Activated CD4-positive, alpha-beta T cell treated with anti-CD3 and anti-CD28 coated beads, Interleukin-2, amount 50 U/mL, for 24 hours (primary cell): ENCODE results near the gene HIPK2.

Experiments used
- DNase-seq, 2 donors: peaks; one replicate each; pipeline ENCODE4 v3.0.0-alpha.2; 2020; ENCODE audit warnings: low read depth in 1 of 2, low spot score in 1 of 2

The HIPK2 gene

DNA sequence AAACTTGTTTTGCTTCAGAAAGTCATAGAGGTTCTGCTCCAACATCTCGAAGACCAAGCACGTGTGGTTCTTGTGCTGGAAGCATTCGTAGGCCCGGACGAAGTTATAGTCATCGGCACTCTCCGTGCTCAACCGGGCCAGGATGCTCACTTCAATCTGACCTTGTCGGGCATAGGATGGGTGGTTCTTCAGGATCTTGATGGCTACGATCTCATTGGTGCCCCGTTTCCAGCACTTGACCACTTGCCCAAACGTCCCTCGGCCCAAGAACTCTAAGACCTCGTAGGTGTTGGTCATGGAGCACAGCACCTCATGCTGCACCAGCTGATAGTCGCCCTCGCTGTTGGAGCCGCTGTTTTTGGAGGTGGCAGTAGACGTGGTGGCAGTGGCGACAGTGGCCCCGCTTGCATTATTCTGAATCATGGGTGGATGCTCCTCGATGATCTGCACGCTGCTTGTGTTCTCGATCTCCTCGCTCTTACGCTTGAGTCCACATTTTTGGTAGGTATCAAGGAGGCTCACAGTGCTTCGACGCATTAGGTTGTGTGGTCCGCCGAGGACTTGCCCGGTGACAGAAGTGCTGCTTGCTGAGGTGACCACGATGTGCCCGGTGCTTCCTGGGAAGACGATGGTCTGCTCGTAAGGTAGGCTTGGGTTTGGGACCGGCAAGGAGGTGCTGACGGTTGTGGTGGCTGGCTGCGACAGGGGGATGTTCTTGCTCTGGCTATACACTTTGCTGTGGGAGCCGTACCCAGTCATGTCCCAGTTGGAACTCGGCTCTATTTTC lies 61.4 kb downstream of the HIPK2 start:
- no peak for DNase-seq

DNA sequence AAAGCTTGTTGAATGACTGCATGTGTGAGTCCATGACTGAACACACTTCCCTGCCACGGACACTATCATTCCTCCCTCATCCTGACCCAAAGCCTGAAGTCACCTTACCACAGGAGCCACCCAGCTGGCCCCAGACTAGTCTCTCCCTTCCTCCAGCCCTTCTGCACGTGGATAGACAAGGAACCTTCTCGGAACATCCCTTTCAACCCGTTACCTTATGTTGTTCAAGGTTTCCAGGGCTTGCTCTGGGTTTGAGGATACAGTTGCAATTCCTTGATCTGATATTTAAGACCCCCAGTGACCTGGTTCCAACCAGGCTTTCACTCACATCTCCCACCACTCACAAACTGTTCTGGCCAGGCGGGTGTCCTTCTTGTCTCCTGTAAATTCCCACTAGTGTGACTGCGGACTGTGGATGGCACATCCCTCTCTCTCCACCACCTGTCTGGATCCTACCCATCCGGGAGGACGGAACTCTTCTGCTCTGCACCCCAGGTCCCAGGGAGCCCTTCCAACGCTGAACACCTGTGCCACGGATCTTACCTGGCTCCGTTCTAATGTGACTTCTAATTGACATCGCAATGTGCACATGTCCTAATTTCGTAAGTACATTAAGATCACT lies 62.5 kb downstream of the HIPK2 start:
- no peak for DNase-seq

DNA sequence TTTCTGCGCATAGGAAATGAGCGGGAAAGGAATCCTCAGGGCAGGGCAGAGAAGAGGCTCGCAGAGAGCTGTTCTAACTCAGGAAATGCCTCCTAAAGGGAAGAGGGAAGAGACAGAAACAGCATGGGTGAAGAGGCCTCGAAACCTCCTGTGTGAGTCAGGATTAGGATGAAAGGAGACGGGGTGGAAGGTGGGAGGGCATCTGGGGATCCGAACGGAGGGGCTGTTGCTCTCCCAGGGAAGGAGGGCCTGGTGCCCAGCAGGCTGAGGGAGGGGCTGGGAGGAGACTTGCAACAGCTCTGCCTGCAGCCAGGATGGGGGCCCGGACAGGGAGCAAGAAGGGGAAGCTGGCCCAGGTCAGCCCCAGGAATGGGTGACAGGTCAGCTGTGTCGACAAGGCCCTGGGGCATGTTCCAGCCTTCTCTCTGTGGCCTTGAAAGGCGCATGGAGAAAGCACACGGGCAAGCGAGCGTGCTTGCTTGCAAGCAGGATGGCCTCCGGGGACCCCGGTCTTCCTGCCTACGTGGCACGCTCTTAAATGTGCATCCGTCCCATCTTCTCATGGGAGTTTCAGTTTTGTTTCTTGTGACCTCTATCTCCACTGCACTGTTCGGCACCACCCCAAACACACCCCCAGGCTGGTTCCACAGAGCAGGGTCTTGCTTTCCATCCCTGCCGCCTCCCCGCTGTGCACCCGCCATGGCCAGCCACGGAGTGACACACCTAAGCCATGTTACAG lies 63.5 kb downstream of the HIPK2 start:
- no peak for DNase-seq

DNA sequence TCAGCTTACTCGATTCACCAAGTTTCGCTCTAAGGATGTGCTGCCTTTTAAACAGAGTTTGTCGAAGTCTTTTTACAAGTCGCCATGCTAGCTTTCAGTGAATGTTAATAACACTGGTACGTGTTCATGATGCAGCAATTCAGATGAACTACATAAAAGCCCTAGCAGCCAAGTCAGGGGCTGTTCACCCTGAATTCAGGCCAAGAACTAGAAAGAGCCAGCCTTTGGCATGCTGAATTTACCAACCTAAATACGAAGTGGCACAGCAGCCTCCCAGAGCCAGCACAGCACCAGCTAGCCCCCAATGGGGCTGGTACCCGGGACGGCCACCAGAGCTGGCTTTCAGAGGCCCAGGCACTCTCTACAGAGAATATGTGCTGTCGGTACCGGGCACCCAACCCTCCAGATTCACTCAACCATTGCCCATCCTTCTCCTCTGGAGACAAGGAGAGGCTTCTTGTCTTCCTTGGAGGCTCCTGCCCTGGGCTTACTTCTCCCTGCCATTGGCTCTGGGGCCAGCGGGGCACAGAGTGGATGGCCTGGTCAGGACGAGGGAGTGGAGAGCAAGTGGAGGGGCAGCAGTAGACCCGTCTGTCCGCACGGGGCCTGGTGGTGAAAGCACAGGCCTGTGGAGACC lies 64.2 kb downstream of the HIPK2 start:
- no peak for DNase-seq

DNA sequence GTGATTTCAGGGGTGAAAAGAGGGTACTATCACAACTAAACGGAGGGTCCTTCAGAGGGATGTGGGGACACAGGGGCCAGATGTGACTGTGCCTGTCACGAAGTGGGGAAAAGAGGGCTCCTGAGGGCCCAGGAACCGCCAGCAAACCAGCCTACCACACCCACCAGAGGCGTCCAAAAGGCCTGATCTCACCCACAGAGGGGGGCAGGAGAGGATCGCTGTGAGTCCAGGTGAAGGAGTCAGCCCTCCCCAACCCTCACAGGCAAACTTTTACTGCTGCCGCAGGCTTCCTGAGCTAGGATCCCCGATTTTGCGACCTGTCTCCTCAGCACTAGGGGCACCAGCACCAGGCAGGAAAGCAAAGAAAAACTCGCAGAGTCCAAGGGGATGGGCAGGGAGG lies 64.7 kb downstream of the HIPK2 start:
- DNase-seq: no peak

DNA sequence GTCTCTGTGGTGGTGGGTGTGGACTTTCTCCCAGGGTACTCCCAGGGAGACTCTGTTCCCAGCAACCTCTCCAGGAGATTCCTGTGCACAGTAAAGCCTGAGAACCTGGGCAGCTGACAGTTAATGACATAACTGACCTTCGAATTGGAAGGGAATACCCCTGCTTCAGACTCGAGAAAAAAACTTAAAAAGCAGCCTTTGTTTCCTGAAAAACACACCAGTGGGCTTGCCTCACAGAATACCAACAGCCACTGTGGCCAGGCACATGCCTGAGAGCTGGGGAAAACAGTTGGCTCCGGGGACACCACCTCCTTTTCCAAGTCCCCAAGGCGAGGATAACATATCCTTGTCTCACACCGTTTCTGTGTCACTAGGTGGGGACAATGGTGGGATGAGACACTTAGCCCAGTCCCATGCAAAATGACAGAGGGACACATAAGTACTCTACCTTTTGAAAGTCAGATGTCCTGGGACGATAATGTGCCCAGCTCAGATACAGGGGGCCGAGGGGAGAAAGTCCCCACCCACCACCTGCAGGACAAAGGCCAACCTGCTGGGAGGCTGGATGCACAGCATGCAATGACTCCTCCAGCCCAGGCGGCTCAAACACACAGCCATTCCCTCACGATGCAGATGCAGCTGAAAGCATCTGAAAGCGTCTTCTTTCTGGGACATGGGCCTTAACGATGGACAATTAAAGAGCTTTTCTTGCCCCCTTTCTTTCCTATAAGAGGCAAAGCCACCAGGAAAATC lies 65.6 kb downstream of the HIPK2 start:
- no peak for DNase-seq

DNA sequence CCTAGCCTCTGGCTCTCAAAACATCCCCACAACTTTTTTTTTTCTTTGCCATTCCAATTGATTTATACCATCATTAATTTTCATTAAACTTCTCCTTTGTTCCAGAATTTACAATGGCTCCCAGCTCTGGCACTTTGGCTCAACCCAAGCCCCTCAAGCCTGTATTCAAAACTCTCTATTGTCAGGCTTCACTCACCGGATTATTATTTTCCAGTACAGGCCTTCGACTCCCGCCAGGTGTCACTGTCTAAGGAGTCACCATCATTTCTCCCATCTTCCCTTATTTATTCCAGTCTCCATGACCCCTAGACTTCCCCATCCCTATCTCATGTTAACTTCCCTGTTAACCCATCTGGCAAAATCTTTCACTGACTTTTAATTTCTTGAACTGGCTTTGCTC lies 67.8 kb downstream of the HIPK2 start:
- no peak for DNase-seq

DNA sequence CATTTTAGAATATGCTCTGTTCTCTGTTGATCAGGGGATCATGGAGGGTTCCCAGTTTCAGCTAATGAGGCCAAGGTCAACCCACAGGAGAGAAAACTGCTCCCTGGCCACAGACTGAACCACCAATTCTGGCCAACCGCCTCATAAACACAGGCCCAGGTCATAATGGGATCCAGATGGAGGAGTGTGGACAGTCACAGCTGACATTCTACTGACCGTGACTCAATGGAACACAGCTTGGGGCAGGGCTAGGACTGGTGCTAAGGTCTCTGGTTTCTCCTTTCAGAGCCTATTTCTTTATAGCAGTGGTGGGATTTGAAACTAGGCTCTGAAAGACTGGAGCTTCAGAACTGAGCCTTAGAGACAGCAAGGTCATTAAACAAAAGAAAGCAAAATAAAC lies 68.3 kb downstream of the HIPK2 start:
- no peak for DNase-seq

DNA sequence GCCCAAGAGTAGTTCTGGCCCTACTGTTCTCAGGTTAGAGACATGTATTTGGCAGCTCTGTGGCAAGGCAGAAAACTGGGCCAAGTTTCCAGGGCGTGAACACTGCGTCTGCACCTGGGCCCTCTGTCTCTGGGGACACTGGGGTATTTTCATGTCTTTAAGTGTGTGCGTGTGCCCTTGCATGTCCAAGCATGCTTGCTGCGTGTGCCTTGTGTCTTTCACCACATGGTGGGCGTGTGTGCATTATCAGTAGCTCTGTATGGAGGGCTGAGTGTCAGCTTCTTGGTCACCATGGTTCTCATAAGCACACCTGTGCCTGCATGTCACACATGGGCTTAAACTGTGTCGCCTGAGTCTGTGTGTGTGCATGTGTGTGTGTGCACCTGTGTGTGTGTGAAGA lies 69.3 kb downstream of the HIPK2 start:
- DNase-seq: no peak

DNA sequence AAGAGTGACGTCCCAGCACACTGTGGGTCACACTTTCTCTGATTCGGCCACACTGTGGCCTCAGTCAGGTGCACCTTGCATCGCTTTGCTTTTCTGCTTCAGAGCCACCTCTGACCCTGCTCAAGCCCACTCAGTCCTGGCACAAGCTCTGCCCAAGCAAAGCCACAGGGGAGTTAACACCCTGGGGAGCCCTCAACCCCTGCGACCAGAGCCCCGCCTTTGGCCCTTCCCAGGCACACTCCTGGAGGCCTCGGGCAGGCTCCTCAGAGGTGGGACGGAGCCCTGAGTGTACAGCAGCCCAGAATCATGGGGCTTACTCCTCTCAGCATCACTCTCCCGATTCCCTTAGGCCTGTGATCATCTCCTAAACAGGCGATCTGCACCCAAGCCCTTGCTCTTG lies 71.0 kb downstream of the HIPK2 start:
- no peak for DNase-seq

DNA sequence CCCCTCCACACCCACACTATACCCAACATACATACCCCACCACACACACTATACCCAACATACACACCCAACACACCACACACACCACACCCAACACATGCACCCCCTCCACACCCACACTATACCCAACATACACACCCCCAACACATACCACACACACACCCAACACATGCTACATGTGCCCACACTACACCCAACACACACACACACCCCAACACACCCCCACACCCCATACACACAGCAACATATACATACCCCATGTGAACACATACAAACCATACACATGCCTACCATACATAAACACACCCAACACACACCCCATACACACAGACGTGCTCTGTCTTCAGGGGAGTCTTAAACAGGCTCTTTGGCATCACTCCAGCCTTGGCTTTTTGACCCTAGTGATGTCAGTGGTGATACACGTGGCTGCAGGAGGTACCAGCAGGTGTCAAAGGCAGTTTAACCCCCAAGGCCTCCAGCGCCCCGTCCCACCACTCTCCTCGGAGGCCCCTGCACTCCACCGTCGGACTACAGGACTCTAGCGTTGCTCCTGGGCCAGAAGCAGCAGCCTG lies 73.4 kb downstream of the HIPK2 start:
- DNase-seq: no peak

DNA sequence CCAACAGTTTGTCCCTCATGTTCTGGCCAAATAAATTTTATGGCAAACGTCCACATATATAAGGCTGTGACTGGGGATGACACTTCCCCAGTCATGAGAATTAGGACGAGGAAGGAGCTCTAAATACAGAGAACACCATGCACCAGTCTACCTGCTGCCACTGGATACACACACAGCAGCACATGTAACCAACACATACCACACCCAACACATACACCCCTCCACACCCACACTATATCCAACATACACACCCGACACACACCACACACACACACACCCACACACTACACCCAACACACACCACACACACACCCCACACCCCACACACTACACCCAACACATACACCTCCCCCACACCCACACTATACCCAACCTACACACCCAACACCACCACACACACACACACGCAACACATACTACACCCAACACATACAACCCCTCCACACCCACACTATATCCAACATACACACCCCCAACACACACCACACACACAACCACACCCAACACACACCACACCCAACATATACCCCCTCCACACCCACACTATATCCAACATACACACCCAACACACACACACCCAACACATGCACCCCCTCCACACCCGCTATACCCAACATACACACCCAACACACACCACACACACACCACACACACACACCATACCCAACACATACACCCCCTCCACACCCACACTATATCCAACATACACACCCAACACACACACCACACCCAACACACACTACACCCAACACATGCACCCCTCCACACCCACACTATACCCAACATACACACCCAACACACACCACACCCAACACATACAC lies 74.1 kb downstream of the HIPK2 start:
- no peak for DNase-seq

DNA sequence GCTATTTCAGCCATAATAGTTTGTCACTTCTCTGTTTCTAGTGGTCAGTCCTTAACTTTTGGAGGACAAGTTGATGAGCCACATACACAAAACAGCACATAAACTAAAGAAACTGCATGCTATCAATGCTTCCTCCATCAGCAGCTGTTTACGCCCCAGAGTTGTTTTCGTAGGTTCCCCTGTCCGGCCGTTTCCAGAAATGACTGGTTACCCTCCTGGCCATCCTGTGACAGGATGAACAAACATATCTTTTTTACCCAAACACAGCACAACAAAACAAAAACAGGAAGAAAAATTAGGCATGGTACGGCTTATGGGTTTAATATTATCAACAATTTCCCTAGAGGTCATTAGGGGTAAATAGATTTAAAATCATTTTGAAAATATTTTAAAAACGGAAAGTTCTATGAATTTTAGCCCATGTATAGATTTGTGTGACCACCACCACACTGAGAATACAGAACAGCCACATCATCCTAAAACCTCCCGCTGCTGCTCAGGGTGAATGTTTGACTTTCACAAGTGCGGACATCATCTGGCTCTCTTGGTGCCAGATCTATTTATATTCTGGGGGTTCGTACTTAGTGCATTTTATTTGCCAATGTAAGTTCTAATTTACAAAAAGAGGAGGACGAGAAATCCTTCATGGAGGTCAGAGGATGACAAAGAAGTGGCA lies 74.8 kb downstream of the HIPK2 start:
- DNase-seq: no peak

DNA sequence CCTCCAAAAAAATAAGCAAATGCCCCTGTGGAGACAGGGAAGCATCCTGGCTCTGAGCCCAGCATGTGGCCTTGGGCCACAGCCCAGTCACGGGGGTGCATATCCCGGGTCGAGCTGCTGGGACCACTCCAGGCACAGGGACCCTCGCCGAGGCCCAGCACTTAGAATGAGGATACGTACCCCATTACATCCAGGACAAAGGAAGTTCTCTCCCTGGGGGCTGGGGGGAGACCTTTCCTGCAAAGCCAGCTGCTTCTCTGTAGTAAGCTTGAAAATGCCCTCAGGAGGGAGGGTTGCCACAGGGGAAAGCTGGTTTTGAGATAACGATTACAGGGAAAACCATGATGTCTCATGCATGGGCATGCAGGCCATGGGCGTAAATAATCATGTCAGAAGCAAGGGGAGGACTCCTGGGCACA lies 75.5 kb downstream of the HIPK2 start:
- DNase-seq: no peak

DNA sequence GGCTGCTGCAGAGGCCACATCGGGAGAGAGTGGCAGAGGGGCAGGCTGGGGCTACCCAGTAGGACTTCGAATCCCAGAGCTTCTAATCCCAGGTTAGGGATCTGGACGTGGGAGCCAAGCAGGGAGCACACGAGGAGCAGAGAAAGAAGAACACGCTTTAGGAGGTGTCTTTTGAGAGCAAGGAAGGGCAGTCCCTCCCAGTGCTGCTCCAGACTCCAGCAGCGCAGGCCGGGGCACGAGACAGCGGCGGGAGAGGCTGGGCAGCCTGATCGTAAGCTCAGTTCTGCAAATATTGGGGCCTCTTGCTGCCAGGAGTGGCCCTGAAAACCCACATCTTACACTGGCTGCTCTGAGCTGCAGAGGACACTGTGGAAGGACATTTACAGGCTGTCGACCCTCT lies 75.9 kb downstream of the HIPK2 start:
- DNase-seq: no peak

DNA sequence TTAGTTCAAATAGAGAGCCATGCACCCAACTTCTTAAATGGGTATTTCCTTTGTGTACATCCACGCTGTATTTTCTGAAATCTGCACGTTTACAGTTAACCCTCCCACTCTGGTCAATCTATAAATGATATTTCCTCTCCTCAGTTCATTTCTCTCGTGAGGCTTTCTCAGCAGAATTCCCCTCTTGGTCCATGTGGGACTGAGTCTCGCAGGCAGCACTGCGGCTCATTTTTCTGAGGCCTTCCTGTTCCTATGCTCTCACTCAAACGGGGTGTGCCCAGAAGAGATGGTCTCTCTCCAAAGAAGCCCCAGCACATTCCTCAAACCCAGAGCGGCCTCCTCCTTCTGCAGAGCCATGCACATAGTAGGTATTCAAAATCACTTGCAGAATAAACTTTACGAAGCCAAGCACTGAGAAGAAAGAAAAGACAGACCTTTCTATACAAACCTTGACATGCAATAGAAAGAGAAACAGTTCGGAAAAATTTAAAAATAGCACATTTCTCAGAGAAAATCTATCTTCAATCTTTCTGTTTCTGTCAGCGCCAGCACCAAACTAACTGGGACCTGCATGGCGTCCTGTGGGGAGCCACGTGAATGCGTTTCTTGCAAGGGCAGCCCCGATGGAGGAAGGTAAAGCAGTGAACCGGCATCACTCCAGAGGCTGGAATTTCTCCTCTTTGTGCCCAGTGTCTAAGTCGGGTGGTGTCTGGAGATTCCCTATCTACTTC lies 77.1 kb downstream of the HIPK2 start:
- no peak for DNase-seq

DNA sequence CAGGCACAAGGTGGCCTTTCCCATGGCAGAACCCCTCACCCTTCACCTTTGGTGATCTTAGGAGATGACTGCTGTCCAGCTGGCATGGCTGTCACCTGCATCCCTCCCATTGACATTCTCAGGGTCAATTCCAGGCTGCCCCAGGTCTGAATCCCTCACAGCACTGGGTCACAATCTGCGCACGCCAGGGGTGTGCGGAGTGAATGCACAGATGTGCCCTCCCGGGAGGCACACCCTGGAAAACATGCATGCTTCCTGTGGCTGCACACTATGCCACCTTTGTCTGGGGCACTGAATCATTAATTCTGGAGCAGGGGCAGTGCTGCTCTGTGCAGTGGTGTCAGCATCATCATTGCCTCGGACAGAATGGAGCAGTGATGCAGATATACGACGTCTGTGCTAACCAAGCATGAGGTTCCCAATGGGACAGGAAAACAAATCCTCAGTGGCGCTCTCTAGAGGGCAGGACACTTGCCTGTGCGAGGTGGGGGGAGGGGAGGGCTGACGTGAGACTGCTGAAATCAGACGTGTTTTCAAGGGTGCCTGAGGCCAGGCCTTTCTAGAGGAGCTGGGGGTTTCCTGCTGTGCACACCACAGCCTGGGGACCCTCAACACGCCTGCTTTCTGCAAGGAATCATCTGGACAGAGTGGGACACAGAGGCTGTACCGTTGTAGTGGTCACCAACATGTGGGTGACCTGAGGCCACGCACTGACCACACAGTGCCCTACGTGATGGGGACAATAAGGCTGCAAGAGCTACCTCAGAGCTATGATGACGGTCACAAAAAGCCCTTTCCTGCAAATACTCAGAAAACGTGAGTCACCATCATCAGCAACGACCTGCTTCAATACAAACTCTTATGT lies 77.9 kb downstream of the HIPK2 start:
- DNase-seq: no peak

DNA sequence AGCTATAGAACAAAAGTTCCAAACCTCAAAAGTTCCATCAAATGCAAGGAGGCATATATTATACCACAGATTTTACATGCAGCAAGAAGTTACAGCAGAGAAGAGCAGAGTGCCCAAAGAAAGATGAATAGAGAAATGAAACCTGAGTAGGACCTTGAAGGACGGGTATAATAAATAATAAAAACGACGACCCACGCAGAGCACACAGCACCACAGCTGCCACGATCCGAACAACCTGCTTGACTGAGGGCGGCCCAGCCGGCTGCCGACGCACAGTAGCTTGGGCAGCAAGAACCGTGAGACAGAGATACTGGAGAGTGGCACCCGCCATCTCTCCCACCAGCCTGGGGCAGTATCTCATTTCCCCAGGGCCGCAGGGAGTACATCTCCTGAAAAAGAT lies 79.0 kb downstream of the HIPK2 start:
- no peak for DNase-seq
